K562 (cell line): ENCODE data around the gene IL36RN. TPM values are rescaled to one million over a fixed set of nuclear protein-coding genes. Genes with fewer than 3 reads are reported as not detected.

Experiments used
- CHD4 ChIP-seq: fragments of 200-600 bp; sonication (generic); IDR thresholded peaks from 3 replicates; pipeline ENCODE4 v1.6.1; 2012; ENCODE audit warnings: low read depth, mild to moderate bottlenecking, mixed read lengths, low read length, inconsistent platforms; ENCODE audit not compliant: insufficient read depth, insufficient replicate concordance, poor library complexity, severe bottlenecking
- E2F1 ChIP-seq: sonication (generic); formaldehyde crosslinking; IDR thresholded peaks from 2 replicates; pipeline ENCODE4 v1.8.1; 2023; ENCODE audit warnings: mild to moderate bottlenecking, missing genetic modification reagents, moderate library complexity
- HES1 ChIP-seq: fragments of 450-650 bp; IDR thresholded peaks from 2 replicates; pipeline ENCODE4 v1.6.1; 2016; ENCODE audit warnings: low read depth, mild to moderate bottlenecking, moderate library complexity
- HEY1 ChIP-seq: fragments of 250-450 bp; sonication (Bioruptor Pico); IDR thresholded peaks from 2 replicates; pipeline ENCODE4 v1.5.0; 2020; ENCODE audit warnings: mild to moderate bottlenecking, moderate library complexity, borderline replicate concordance
- HIVEP1 ChIP-seq: fragments of 250-450 bp; sonication (Bioruptor Pico); IDR thresholded peaks from 2 replicates; pipeline ENCODE4 v1.4.0; 2020; ENCODE audit warnings: mild to moderate bottlenecking
- NBN ChIP-seq: fragments of 450-650 bp; IDR thresholded peaks from 2 replicates; pipeline ENCODE4 v1.6.1; 2016; ENCODE audit warnings: low read depth, mild to moderate bottlenecking
- NCOR1 ChIP-seq: fragments of 450-650 bp; IDR thresholded peaks from 2 replicates; pipeline ENCODE4 v1.6.1; 2016; ENCODE audit warnings: mild to moderate bottlenecking, moderate library complexity
- NR4A1 ChIP-seq, 2 experiments: fragments of 250-450 bp in 1 of 2; fragments of 450-650 bp in 1 of 2; sonication (Bioruptor Pico) in 1 of 2; IDR thresholded peaks; 2 replicates each; pipeline versions ENCODE4 v1.4.0 to v1.6.1; 2016 to 2020; ENCODE audit warnings: mild to moderate bottlenecking in 2 of 2, missing compliant biosample characterization in 1 of 2, missing genetic modification characterization in 1 of 2, moderate library complexity in 1 of 2
- PHB ChIP-seq: fragments of 250-450 bp; sonication (Bioruptor Pico); IDR thresholded peaks from 2 replicates; pipeline ENCODE4 v1.5.0; 2021
- POLR3A ChIP-seq: IDR thresholded peaks from 2 replicates; pipeline ENCODE4 v1.6.1; 2011; ENCODE audit warnings: borderline replicate concordance, mild to moderate bottlenecking, moderate library complexity; ENCODE audit not compliant: insufficient read length, insufficient read depth; ENCODE audit errors: extremely low read depth
- ZNF124 ChIP-seq: sonication (generic); formaldehyde crosslinking; IDR thresholded peaks from 2 replicates; pipeline ENCODE4 v1.8.1; 2022; ENCODE audit warnings: missing genetic modification reagents
- ZNF280A ChIP-seq: fragments of 450-650 bp; IDR thresholded peaks from 2 replicates; pipeline ENCODE4 v1.6.1; 2018; ENCODE audit warnings: mild to moderate bottlenecking, low read depth; ENCODE audit not compliant: partially characterized antibody
- ZNF324 ChIP-seq: fragments of 250-450 bp; sonication (Bioruptor Pico); IDR thresholded peaks from 2 replicates; pipeline ENCODE4 v1.4.0; 2020; ENCODE audit warnings: mild to moderate bottlenecking
- ZNF589 ChIP-seq: fragments of 200-800 bp; sonication (Bioruptor generic); IDR thresholded peaks from 2 replicates; pipeline ENCODE4 v1.6.1; 2016; ENCODE audit warnings: low read depth, missing genetic modification characterization, missing compliant biosample characterization
- ZNF77 ChIP-seq: fragments of 250-450 bp; sonication (Bioruptor Pico); IDR thresholded peaks from 2 replicates; pipeline ENCODE4 v1.5.0; 2020
- polyA plus RNA-seq, 8 experiments: library from polyadenylated mRNA; depleted of rRNA in 4 of 8; stranded (reverse) in 5 of 8; unstranded in 3 of 8; fragments of >200 nt; fragmentation: Nextera tagmentation in 2 of 8; fragmentation: Illumina TruSeq in 1 of 8; extraction: Ambion mirVana in 2 of 8; extraction: Trizol in 1 of 8; gene quantifications; 2 replicates each; pipeline versions ENCODE4 v1.2.1 to v1.2.3, GENCODE V29; 2011 to 2014; ENCODE audit warnings: inconsistent platforms in 1 of 8, missing spikeins in 1 of 8
- total RNA-seq, 7 experiments: library from RNA; depleted of rRNA in 6 of 7; stranded (reverse); fragments of >200 nt in 6 of 7; fragmentation: Illumina TruSeq in 2 of 7; extraction: Trizol in 2 of 7; gene quantifications; 2 replicates each; pipeline versions ENCODE4 v1.2.1 to v1.2.3, GENCODE V29; 2011 to 2021; ENCODE audit warnings: low replicate concordance in 1 of 7
- TF ChIP-seq, protein P1 (sequence below): conservative IDR thresholded peaks from 2 replicates; pipeline ENCODE4 v1.6.1; 2011; ENCODE audit warnings: low read depth, mild to moderate bottlenecking, low read length; ENCODE audit not compliant: control insufficient read depth
- TF ChIP-seq, protein P2 (sequence below), 2 experiments: fragments of 450-650 bp; IDR thresholded peaks; 2 replicates each; pipeline ENCODE4 v1.6.1; 2016
- TF ChIP-seq, protein P3 (sequence below): sonication (generic); formaldehyde crosslinking; IDR thresholded peaks from 2 replicates; pipeline ENCODE4 v1.8.0; 2022; ENCODE audit warnings: mild to moderate bottlenecking, missing genetic modification reagents

Gene IL36RN
- total and polyA plus RNA-seq, 9 of the 15 experiments (the other 6 are each of a cell fraction or from before 2014, with no cell fraction given), result not detected

- peak; percentile 76; the same call in 1 of the 2 replicates for TF ChIP-seq ZNF589 (CRISPR knock-in tag)
- TF ChIP-seq, protein P1, sequence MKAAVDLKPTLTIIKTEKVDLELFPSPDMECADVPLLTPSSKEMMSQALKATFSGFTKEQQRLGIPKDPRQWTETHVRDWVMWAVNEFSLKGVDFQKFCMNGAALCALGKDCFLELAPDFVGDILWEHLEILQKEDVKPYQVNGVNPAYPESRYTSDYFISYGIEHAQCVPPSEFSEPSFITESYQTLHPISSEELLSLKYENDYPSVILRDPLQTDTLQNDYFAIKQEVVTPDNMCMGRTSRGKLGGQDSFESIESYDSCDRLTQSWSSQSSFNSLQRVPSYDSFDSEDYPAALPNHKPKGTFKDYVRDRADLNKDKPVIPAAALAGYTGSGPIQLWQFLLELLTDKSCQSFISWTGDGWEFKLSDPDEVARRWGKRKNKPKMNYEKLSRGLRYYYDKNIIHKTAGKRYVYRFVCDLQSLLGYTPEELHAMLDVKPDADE, result no peak
- peak; percentile 94 for TF ChIP-seq NBN
- no peak for TF ChIP-seq ZNF124
- TF ChIP-seq NR4A1 (CRISPR knock-in tag; IDR thresholded peaks at IDR 0.05), result no peak; the same call in 1 of the 2 replicates
- peak; percentile 23; the same call in 1 of the 2 replicates for TF ChIP-seq NR4A1 (tag; IDR thresholded peaks at IDR 0.05)
- no peak for TF ChIP-seq HEY1 (CRISPR knock-in tag)
- peak; percentile 67; the same call in 1 of the 2 replicates for TF ChIP-seq HES1
- TF ChIP-seq PHB, result no peak
- TF ChIP-seq, protein P2, sequence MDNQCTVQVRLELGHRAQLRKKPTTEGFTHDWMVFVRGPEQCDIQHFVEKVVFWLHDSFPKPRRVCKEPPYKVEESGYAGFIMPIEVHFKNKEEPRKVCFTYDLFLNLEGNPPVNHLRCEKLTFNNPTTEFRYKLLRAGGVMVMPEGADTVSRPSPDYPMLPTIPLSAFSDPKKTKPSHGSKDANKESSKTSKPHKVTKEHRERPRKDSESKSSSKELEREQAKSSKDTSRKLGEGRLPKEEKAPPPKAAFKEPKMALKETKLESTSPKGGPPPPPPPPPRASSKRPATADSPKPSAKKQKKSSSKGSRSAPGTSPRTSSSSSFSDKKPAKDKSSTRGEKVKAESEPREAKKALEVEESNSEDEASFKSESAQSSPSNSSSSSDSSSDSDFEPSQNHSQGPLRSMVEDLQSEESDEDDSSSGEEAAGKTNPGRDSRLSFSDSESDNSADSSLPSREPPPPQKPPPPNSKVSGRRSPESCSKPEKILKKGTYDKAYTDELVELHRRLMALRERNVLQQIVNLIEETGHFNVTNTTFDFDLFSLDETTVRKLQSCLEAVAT (IDR thresholded peaks at IDR 0.05), result no peak
- peak; percentile 73 for TF ChIP-seq POLR3A
- peak; percentile 33 for TF ChIP-seq CHD4
- TF ChIP-seq, protein P3, sequence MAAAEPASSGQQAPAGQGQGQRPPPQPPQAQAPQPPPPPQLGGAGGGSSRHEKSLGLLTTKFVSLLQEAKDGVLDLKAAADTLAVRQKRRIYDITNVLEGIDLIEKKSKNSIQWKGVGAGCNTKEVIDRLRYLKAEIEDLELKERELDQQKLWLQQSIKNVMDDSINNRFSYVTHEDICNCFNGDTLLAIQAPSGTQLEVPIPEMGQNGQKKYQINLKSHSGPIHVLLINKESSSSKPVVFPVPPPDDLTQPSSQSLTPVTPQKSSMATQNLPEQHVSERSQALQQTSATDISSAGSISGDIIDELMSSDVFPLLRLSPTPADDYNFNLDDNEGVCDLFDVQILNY (CRISPR knock-in tag), result no peak
- no peak for TF ChIP-seq ZNF280A
- no peak for TF ChIP-seq ZNF77 (CRISPR knock-in tag)
- no peak for TF ChIP-seq HIVEP1 (CRISPR knock-in tag)
- TF ChIP-seq E2F1 (CRISPR knock-in tag), result no peak; the same call in 1 of the 2 replicates
- no peak for TF ChIP-seq ZNF324 (CRISPR knock-in tag)
- peak; percentile 98 for TF ChIP-seq NCOR1
These were observed 46.3 kb upstream of the IL36RN start (continued) for GRCh38 chr2:113012436-113013335.
